ENCODE data around the gene TPSG1.
"Not testable (repeated sequence)": the region's sequence is repeated elsewhere in the genome, so short reads cannot be mapped to it uniquely, and the experiment has no call there.

Gene TPSG1

DNA sequence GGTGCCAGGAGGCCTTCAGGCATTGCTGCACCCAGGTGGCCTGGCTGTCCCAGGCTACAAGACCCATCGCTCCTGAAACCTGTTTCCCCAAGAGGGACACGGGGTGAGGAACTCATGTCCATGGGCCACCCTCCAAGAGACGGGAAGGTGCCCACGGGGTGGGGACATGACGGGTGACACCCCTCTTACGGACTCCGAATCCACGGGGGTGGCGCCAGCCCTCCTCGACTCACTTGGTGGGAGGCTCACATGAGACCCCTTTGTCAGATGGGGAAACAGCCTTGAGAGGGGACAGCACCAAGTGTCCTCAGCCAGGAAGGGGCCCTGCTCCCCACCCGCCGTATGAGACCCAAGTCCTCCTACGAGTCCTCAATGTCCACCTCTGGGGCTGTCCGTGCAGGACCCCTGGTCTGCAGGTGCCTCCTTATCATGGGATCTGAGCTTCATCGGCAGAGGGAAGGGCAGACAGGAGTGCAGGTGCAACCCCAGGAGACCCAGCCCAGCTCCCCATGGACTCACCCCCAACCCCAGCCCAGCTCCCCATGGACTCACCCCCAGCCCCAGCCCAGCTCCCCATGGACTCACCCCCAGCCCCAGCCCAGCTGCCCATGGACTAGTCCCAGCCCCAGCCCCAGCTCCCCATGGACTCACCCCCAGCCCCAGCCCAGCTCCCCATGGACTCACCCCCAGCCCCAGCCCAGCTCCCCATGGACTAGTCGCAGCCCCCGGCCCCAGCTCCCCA lies 5.6 kb upstream of the TPSG1 start:
- DNase-seq (ENCODE audit: low read depth) = not testable (repeated sequence)

DNA sequence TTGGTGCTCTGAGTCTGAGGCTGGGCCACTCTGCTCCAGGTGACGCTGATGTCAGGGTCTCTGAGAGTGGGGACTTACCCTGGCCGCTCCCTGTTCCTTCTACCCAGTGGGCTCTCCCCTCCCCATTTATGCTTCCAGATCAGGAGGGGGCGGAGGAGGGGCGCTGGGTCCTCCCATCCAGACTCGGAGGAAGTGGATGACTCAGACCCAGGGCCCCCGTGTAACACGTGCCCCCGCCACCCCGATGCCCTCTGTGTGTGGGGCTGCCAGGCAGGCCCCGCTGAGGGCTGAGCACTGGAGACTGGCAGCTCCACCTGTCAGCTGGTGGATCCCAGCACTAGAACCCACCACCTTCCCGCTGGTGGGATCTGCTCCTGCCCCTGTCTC lies 5.0 kb upstream of the TPSG1 start, which contains the start of gene TPSB2:
Gene TPSB2, minus strand, starts transcription at position 101 of the 387 bp plus-strand sequence. CDS start 233 bp downstream, outside the sequence.
- not testable (repeated sequence) for DNase-seq (ENCODE audit: low read depth)

DNA sequence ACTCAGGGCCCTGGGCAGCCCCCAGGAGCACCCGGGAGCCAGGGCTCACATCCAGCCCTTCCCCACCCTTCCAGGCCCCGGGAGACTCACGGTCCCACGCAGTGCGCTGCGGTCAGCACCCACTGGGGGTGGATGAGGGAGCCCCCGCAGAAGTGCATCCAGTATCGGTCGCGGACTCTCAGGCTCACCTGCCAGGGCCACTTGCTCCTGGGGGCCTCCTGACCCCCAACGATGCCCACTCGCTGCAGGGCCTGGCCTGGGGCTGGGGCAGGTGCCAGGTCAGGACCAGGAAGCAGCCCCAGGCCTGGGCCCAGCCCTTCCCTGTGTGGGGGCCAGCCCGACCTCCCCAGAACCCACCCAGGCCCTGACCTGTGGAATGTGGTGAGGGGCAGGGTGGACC lies 4.4 kb upstream of the TPSG1 start:
- DNase-seq (ENCODE audit: low read depth) = not testable (repeated sequence)

GRCh38 chr16:1228227-1228626 lies 3.2 kb upstream of the TPSG1 start:
- DNase-seq (ENCODE audit: low read depth) = not testable (repeated sequence)

GRCh38 chr16:1226692-1227091 lies 1.6 kb upstream of the TPSG1 start:
- DNase-seq (ENCODE audit: low read depth) = not testable (repeated sequence)

DNA sequence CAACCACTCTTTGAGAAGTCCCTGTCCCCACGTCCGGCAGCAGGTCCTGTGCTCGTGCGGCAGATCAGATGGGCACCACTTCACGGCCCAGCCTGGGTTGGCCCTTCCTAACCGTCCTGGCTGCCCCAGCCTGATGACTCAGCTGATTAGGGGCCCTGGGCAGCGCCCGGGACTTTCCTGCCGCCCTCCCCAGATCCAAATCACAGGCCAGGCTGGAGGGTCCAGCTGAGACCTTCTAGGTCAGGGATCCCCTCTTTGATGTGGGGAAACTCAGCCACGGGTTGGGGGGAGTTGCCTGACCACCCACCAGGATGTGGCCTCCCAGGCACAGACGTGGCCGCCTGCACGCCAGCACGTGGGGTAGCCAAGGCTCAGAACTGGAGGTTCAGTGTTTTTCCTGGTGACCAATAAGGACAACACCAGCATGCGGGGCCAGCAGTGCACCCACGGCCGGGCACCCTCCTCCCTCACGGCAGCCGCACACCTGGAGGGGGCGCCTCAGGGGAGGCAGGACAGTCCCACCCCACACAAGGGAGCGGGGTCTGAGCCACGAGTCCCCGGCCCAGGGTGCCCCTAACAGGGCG lies 752 bp upstream of the TPSG1 start:
- not testable (repeated sequence) for DNase-seq (ENCODE audit: low read depth)

DNA sequence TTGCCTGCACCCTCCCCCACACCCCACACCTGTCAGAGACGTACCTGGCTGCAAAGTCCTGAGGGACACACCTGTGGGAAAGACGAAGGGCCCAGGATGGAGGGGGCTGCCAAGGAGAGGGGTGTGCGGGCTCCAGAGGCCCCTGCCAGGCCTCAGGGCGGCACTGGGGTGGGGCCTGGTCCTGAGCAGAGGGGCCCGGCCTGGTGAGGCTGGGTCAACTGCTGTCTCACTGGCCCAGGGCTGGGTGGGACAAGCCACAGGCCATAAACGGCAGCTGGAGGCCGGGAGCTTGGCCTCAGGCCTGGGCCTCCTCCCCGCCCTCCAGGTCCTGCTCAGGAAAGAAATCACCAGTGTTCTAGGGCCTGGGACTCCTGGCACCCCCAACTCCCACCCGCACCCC lies 510 bp downstream of the TPSG1 start:
- DNase-seq (ENCODE audit: low read depth) = no peak

GRCh38 chr16:1223355-1224214 lies 1.5 kb downstream of the TPSG1 start:
- no peak for DNase-seq (ENCODE audit: low read depth)

DNA sequence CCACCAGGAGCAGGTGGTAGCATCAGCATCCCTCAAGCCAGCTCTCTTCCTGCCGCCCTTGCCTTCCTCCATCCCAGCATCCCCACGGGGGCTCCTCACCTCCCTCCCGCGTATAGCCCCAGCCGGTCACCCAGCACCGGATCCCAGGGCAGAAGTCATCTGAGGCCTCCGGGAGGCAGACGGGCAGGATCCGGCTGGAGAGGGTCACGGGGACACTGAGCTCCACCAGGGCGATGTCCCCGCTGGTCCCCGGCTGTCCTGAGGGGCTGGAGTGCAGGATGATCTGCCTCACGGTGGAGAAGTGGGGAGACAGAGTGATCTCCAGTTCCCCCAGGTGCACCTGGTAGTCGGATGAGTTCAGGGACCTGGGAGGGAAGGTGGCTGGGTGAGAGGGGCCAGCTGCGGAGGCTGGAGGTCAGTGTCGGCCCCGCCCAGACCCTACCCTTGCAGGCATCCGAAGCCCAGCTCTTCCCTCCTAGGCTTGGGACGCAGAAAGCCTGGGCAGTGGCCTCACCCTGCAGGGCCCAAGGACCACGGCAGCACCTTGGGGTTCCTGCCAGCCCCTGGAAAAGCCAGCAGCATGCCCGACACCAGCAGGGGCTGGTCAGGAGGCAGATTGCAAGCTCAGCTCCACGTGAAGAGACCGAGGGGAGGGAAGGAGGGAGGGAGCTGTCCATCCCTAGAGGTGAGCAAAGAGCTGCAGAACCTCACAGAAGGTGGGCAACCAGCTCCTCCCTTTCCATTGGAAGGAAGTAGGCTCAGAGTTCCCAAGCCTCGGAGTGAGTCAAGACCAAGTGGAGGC lies 2.3 kb downstream of the TPSG1 start:
- no peak for DNase-seq (ENCODE audit: low read depth)

- DNase-seq (ENCODE audit: low read depth) = no peak
Measured at GRCh38 chr16:1221628-1222552, 3.2 kb downstream of the TPSG1 start.

- DNase-seq (ENCODE audit: low read depth) = no peak
Measured at GRCh38 chr16:1220841-1221627, 4.0 kb downstream of the TPSG1 start.

- no peak for DNase-seq (ENCODE audit: low read depth)
Measured at GRCh38 chr16:1220098-1220728, 4.9 kb downstream of the TPSG1 start.

DNA sequence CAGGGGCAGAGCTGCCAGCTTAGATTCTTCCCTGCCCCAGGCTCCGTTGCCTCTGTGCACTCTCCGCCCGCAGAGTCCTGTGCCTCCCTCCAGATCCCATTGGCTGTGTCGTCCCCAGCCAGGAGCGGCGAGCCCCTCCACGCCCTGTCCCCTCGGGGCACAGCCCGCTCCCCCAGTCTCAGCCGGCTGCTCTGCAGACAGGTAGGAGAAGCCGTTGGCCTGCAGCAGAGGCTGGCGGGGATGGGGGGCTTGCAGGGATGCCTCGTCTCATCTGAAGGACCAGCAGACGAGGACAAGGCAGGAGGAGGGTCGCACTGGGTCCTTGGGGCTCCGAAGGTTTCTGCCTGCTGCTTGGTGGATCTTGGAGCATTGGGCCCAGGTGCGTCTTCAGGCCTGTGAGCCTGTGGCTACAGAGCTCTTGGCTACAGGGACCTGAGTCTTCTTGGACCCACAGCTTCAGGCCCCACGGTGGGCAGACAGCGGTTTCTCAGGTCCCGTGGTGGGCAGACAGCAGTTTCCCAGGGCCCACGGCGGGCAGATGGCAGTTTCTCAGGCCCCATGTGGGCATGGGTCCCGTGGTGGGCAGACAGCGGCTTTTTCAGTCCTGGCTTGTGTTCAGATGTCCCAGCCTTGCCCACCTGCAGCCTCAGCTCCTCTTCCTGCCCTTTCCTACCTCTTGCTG lies 6.0 kb downstream of the TPSG1 start:
- DNase-seq (ENCODE audit: low read depth) = no peak

DNA sequence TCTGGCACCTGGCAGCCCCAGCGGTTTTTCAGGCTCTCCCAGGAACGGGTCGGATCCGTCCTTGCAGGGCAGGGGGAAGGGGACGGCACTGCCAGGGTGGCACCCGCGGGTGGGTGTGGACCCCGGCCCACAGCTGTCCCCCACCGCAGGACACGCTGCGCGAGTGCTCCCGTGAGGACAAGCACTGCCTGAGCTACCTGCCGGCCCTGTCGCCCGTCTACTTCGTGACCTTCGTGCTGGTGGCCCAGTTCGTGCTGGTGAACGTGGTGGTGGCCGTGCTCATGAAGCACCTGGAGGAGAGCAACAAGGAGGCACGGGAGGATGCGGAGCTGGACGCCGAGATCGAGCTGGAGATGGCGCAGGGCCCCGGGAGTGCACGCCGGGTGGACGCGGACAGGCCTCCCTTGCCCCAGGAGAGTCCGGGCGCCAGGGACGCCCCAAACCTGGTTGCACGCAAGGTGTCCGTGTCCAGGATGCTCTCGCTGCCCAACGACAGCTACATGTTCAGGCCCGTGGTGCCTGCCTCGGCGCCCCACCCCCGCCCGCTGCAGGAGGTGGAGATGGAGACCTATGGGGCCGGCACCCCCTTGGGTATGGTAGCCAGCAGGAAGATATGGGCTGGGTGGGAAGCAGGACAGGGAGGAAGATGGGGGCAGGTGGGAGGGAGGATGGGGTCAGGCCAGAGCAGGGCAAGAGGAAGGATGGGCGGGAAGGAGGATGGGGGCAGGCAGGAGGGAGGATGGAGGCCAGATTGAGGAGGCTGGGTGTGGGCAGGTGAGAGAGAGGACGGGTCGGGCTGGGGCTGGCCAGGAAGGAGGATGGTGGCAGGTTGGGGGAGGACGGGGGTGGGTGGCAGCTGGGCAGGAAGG lies 6.8 kb downstream of the TPSG1 start:
- DNase-seq (ENCODE audit: low read depth) = no peak

- no peak for DNase-seq (ENCODE audit: low read depth)
Measured at GRCh38 chr16:1217526-1217925, 7.5 kb downstream of the TPSG1 start.

- DNase-seq (ENCODE audit: low read depth) = no peak
Measured at GRCh38 chr16:1216681-1217400, 8.2 kb downstream of the TPSG1 start.

DNA sequence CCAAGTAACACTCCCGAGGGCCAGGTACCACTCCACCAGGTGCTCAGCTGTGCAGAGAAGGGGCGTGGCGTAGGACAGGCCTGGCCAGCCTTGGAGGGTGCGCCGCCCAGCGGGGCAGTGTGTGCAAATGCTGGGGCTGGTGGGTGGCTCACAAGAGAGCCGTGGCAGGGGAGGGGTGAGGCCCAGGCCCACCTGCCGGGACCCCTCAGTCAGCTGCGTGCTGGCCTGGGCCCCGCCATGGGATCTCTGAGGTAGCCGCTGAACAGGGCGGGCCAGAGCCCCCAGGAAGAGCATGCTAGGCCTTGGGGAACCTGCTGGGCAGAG lies 8.8 kb downstream of the TPSG1 start:
- no peak for DNase-seq (ENCODE audit: low read depth)
